Gastrocnemius medialis (tissue), 4 donors: Measurements from ENCODE around the gene STYX.

Source experiments
- POLR2A ChIP-seq, 2 donors: fragments of 450-650 bp; IDR thresholded peaks; one replicate each; pipeline ENCODE4 v1.6.1; 2017; ENCODE audit warnings: antibody characterized with exemption in 2 of 2, mild to moderate bottlenecking in 2 of 2, moderate library complexity in 2 of 2
- TF ChIP-seq, protein P1 (sequence below), 5 experiments: fragments of 450-650 bp in 3 of 5; fragments of 200-600 bp in 2 of 5; sonication (generic) in 2 of 5; IDR thresholded peaks in 4 of 5; conservative IDR thresholded peaks in 1 of 5; 1 replicate in 4 of 5; 2 replicates in 1 of 5; pipeline ENCODE4 v1.5.1; 2016 to 2019; ENCODE audit warnings: antibody characterized with exemption in 5 of 5, mild to moderate bottlenecking in 3 of 5, moderate library complexity in 3 of 5

DNA sequence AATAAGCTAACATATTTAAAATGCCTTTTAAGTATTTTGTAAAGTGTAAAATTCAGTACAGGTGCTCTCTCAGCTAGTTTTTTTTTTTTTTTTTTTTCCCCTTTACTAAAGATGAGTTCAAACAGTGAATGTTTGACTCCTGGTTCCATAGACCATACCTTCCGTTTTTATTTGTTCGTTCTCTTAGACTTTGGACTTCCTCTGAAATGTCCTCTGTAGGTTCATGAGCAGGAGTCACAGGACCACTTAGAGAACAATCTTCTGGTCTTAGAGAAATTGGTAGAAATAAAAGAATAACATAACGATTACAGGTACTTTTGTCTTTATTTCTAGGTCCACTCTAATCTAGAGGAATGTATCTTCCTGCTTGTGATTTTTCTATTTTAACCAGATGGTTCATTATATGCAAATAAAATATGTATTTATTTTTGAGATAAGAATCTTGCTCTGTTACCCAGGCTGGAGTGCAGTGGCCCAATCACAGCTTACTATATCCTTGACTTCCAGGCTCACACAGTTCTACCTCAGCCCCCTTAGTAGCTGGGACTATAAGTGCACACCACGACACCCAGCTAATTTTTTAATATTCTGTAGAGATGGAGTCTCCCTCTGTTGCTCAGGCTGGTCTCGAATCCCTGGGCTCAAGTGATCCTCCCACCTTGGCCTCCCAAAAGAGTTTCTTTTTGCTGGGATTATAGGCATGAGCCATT is 25.8 kb downstream of the STYX start:
- TF ChIP-seq, protein P1, sequence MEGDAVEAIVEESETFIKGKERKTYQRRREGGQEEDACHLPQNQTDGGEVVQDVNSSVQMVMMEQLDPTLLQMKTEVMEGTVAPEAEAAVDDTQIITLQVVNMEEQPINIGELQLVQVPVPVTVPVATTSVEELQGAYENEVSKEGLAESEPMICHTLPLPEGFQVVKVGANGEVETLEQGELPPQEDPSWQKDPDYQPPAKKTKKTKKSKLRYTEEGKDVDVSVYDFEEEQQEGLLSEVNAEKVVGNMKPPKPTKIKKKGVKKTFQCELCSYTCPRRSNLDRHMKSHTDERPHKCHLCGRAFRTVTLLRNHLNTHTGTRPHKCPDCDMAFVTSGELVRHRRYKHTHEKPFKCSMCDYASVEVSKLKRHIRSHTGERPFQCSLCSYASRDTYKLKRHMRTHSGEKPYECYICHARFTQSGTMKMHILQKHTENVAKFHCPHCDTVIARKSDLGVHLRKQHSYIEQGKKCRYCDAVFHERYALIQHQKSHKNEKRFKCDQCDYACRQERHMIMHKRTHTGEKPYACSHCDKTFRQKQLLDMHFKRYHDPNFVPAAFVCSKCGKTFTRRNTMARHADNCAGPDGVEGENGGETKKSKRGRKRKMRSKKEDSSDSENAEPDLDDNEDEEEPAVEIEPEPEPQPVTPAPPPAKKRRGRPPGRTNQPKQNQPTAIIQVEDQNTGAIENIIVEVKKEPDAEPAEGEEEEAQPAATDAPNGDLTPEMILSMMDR (IDR thresholded peaks at IDR 0.05 in 4 of 5, conservative IDR thresholded peaks at IDR 0.05 in 1 of 5), result no peak
- TF ChIP-seq POLR2A (IDR thresholded peaks at IDR 0.05), result no peak
